GM12874 (cell line): ENCODE results near the gene GPC6.

Experiments used
- CTCF ChIP-seq: IDR thresholded peaks from 2 replicates; pipeline ENCODE4 v1.5.1; 2011; ENCODE audit warnings: low read depth, mild to moderate bottlenecking, control low read depth, low read length, moderate library complexity; ENCODE audit not compliant: insufficient read depth

Gene GPC6

GRCh38 chr13:94123557-94123956, 897.0 kb downstream of the GPC6 start:
- TF ChIP-seq CTCF, result no peak

GRCh38 chr13:94128430-94128829, 901.8 kb downstream of the GPC6 start:
- no peak for TF ChIP-seq CTCF

- no peak for TF ChIP-seq CTCF
These were observed 902.9 kb downstream of the GPC6 start for GRCh38 chr13:94129490-94129894.

- TF ChIP-seq CTCF, result no peak
These were observed 912.2 kb downstream of the GPC6 start for GRCh38 chr13:94138831-94139230.

GRCh38 chr13:94139393-94139995, 912.9 kb downstream of the GPC6 start:
- no peak for TF ChIP-seq CTCF

- TF ChIP-seq CTCF, result no peak
These were observed 913.4 kb downstream of the GPC6 start for GRCh38 chr13:94140027-94140426.

- no peak for TF ChIP-seq CTCF
These were observed 913.9 kb downstream of the GPC6 start for GRCh38 chr13:94140511-94140910.
